Neuronal stem cell (in vitro differentiated cells): ENCODE results near the gene MRAS.

ENCODE experiments used
- DNase-seq: peaks from one replicate; pipeline ENCODE4 v3.0.0-alpha.2; 2013; ENCODE audit warnings: low spot score
- H2AFZ ChIP-seq: one replicate; pipeline ENCODE4 v1.6.1; 2013; ENCODE audit warnings: mild to moderate bottlenecking, low read length, inconsistent platforms
- H2AK5ac ChIP-seq: 2 replicates; pipeline ENCODE4 v1.6.1; 2013; ENCODE audit warnings: low read depth, mild to moderate bottlenecking, inconsistent platforms, low read length, moderate library complexity, mixed read lengths
- H2BK120ac ChIP-seq: 2 replicates; pipeline ENCODE4 v1.6.1; 2013; ENCODE audit warnings: low read depth, mild to moderate bottlenecking, inconsistent platforms, low read length, moderate library complexity, mixed read lengths
- H2BK12ac ChIP-seq: one replicate; pipeline ENCODE4 v1.6.1; 2013; ENCODE audit warnings: low read length, inconsistent platforms
- H2BK15ac ChIP-seq: 2 replicates; pipeline ENCODE4 v1.6.1; 2013; ENCODE audit warnings: mild to moderate bottlenecking, low read length, inconsistent platforms, mixed read lengths
- H2BK5ac ChIP-seq: one replicate; pipeline ENCODE4 v1.6.1; 2013; ENCODE audit warnings: inconsistent platforms, mild to moderate bottlenecking, low read length, moderate library complexity
- H3K14ac ChIP-seq: one replicate; pipeline ENCODE4 v1.6.1; 2013; ENCODE audit warnings: low read length, inconsistent platforms
- H3K18ac ChIP-seq: 2 replicates; pipeline ENCODE4 v1.6.1; 2013; ENCODE audit warnings: low read length, inconsistent platforms
- H3K23ac ChIP-seq: 2 replicates; pipeline ENCODE4 v1.6.1; 2013; ENCODE audit warnings: low read depth, mild to moderate bottlenecking, mixed read lengths, low read length, inconsistent platforms; ENCODE audit not compliant: poor library complexity
- H3K27ac ChIP-seq: replicated peaks from 3 replicates; pipeline ENCODE4 v1.5.1; 2013; ENCODE audit warnings: low read length, inconsistent platforms
- H3K27me3 ChIP-seq, 3 experiments: 2 replicates each; pipeline ENCODE4 v1.6.1; 2013; ENCODE audit warnings: low read length in 3 of 3, mild to moderate bottlenecking in 2 of 3, inconsistent platforms in 1 of 3, low read depth in 1 of 3, mixed read lengths in 1 of 3, moderate library complexity in 1 of 3; ENCODE audit not compliant: control insufficient read depth in 3 of 3, insufficient read depth in 3 of 3
- H3K36me3 ChIP-seq, 2 donors: replicated peaks in 1 of 2; 2 replicates each; pipeline ENCODE4 v1.6.1; 2013; ENCODE audit warnings: low read length in 2 of 2; ENCODE audit not compliant: control insufficient read depth in 2 of 2, insufficient read depth in 2 of 2
- H3K4ac ChIP-seq: 2 replicates; pipeline ENCODE4 v1.6.1; 2013; ENCODE audit warnings: inconsistent platforms, mild to moderate bottlenecking, low read length, moderate library complexity
- H3K4me1 ChIP-seq, 2 donors: 1 replicate in 1 of 2; 2 replicates in 1 of 2; pipeline ENCODE4 v1.6.1; 2013; ENCODE audit warnings: low read length in 2 of 2, low read depth in 1 of 2; ENCODE audit not compliant: control insufficient read depth in 2 of 2, insufficient read depth in 1 of 2
- H3K4me2 ChIP-seq: one replicate; pipeline ENCODE4 v1.6.1; 2013; ENCODE audit warnings: mild to moderate bottlenecking, low read length, inconsistent platforms; ENCODE audit not compliant: insufficient read depth, poor library complexity, severe bottlenecking
- H3K4me3 ChIP-seq, 2 donors: 2 replicates each; pipeline ENCODE4 v1.5.1; 2013; ENCODE audit warnings: low read length in 2 of 2, mild to moderate bottlenecking in 2 of 2, inconsistent platforms in 1 of 2, moderate library complexity in 1 of 2
- H3K79me1 ChIP-seq: one replicate; pipeline ENCODE4 v1.6.1; 2013; ENCODE audit warnings: low read depth, mild to moderate bottlenecking, inconsistent platforms, low read length, moderate library complexity
- H3K9ac ChIP-seq: one replicate; pipeline ENCODE4 v1.6.1; 2013; ENCODE audit warnings: mild to moderate bottlenecking, low read depth, low read length, inconsistent platforms; ENCODE audit not compliant: poor library complexity
- H3K9me3 ChIP-seq, 2 donors: replicated peaks in 1 of 2; 2 replicates each; pipeline versions ENCODE3 to v1.6.1; 2013; ENCODE audit warnings: low read length in 2 of 2, mild to moderate bottlenecking in 2 of 2, inconsistent platforms in 1 of 2, low read depth in 1 of 2, mixed read lengths in 1 of 2, moderate library complexity in 1 of 2; ENCODE audit not compliant: control insufficient read depth in 2 of 2, insufficient read depth in 1 of 2
- H4K8ac ChIP-seq: one replicate; pipeline ENCODE4 v1.6.1; 2013; ENCODE audit warnings: low read depth, mild to moderate bottlenecking, inconsistent platforms, low read length, moderate library complexity
- H4K91ac ChIP-seq: one replicate; pipeline ENCODE4 v1.6.1; 2013; ENCODE audit warnings: low read length, low read depth, mild to moderate bottlenecking, inconsistent platforms; ENCODE audit not compliant: poor library complexity
- WGBS, 2 donors: extraction: QIAGEN DNeasy Blood & Tissue Kit; methylation state at CpG; one replicate each; pipeline ENCODE4 v1.1.7; 2013; ENCODE audit warnings: missing lambda C conversion rate in 2 of 2, mixed read lengths in 1 of 2; ENCODE audit not compliant: insufficient read length in 2 of 2, insufficient replicate concordance in 1 of 2; ENCODE audit errors: extremely low coverage in 2 of 2; 5-methylcytosine and 5-hydroxymethylcytosine counted together

Gene MRAS

GRCh38 chr3:138417559-138417982 is 69.2 kb downstream of the MRAS start:
- H3K79me1 ChIP-seq, result no peaks in the 10 kb centered on the region
- WGBS, 2 donors, result no CpG with 5 or more reads among the region's 7 CpGs
- no peak overlapping the region for H2BK120ac ChIP-seq
- no peaks in the 10 kb centered on the region for H3K36me3 ChIP-seq
- peak overlapping the region; percentile 55 for H2AFZ ChIP-seq
- H3K27me3 ChIP-seq, result peaks cover 0 to 9% (median 0%) of the 10 kb centered on the region in 3 experiments
- H3K27ac ChIP-seq, result no peak overlapping the region
- no peak overlapping the region for H3K14ac ChIP-seq
- no peak overlapping the region for H4K8ac ChIP-seq
- H3K4me2 ChIP-seq, result no peak overlapping the region
- H3K4me3 ChIP-seq, result no peak overlapping the region
- H3K23ac ChIP-seq, result no peak overlapping the region
- no peak overlapping the region for H3K4ac ChIP-seq
- H2BK5ac ChIP-seq, result no peak overlapping the region
- H2BK15ac ChIP-seq, result no peak overlapping the region
- H3K4me1 ChIP-seq, result no peaks in the 10 kb centered on the region
- no peak overlapping the region for H4K91ac ChIP-seq
- H3K9ac ChIP-seq, result no peak overlapping the region
- H3K9me3 ChIP-seq, result no peaks in the 10 kb centered on the region
- DNase-seq, result peak; percentile 65
- no peak overlapping the region for H2AK5ac ChIP-seq
- no peak overlapping the region for H3K18ac ChIP-seq
- no peak overlapping the region for H2BK12ac ChIP-seq

GRCh38 chr3:138418601-138419206 is 70.3 kb downstream of the MRAS start:
- H3K9me3 ChIP-seq, result no peaks in the 10 kb centered on the region
- no peak overlapping the region for H3K4ac ChIP-seq
- DNase-seq, result no peak
- no peak overlapping the region for H3K23ac ChIP-seq
- no peak overlapping the region for H2BK15ac ChIP-seq
- no peak overlapping the region for H2BK12ac ChIP-seq
- no peak overlapping the region for H4K91ac ChIP-seq
- H3K18ac ChIP-seq, result no peak overlapping the region
- no peak overlapping the region for H2BK5ac ChIP-seq
- H2AK5ac ChIP-seq, result no peak overlapping the region
- peaks cover 0 to 5% (median 0%) of the 10 kb centered on the region in 3 experiments for H3K27me3 ChIP-seq
- WGBS, 2 donors, result no CpG with 5 or more reads among the region's 5 CpGs
- no peak overlapping the region for H4K8ac ChIP-seq
- no peak overlapping the region for H3K4me2 ChIP-seq
- H3K79me1 ChIP-seq, result no peaks in the 10 kb centered on the region
- no peak overlapping the region for H2BK120ac ChIP-seq
- no peak overlapping the region for H2AFZ ChIP-seq
- no peak overlapping the region for H3K4me3 ChIP-seq
- H3K27ac ChIP-seq, result no peak overlapping the region
- no peak overlapping the region for H3K9ac ChIP-seq
- H3K36me3 ChIP-seq, result no peaks in the 10 kb centered on the region
- no peak overlapping the region for H3K14ac ChIP-seq
- H3K4me1 ChIP-seq, result no peaks in the 10 kb centered on the region

- DNase-seq, result no peak
- Histone ChIP-seq H3K27me3 (peaks cover 0 to 5% (median 0%) of the 10 kb centered on the region in 3 experiments), H3K27ac (no peak overlapping the region), H2BK15ac (no peak overlapping the region), H2BK5ac (no peak overlapping the region), H3K4me3 (no peak overlapping the region), H2BK120ac (no peak overlapping the region), H3K79me1 (no peaks in the 10 kb centered on the region), H4K91ac (no peak overlapping the region), H2AFZ (no peak overlapping the region), H3K9ac (no peak overlapping the region), H3K23ac (no peak overlapping the region), H3K18ac (no peak overlapping the region), H3K4me1 (no peaks in the 10 kb centered on the region), H3K9me3 (no peaks in the 10 kb centered on the region), H2BK12ac (no peak overlapping the region), H3K4me2 (no peak overlapping the region), H3K14ac (no peak overlapping the region), H2AK5ac (no peak overlapping the region), H3K4ac (no peak overlapping the region), H3K36me3 (no peaks in the 10 kb centered on the region), H4K8ac (no peak overlapping the region)
- WGBS, 2 donors, result no CpG with 5 or more reads among the region's 1 CpG
These were observed 74.9 kb downstream of the MRAS start for GRCh38 chr3:138423316-138423715.

GRCh38 chr3:138424323-138424722 is 75.9 kb downstream of the MRAS start:
- no peak overlapping the region for H3K14ac ChIP-seq
- no peak overlapping the region for H4K8ac ChIP-seq
- H2AK5ac ChIP-seq, result no peak overlapping the region
- no peaks in the 10 kb centered on the region for H3K9me3 ChIP-seq
- H3K23ac ChIP-seq, result no peak overlapping the region
- H3K79me1 ChIP-seq, result no peaks in the 10 kb centered on the region
- H3K36me3 ChIP-seq, result no peaks in the 10 kb centered on the region
- H2AFZ ChIP-seq, result no peak overlapping the region
- no peak overlapping the region for H3K27ac ChIP-seq
- H3K9ac ChIP-seq, result no peak overlapping the region
- H3K18ac ChIP-seq, result no peak overlapping the region
- peaks cover 0 to 5% (median 0%) of the 10 kb centered on the region in 3 experiments for H3K27me3 ChIP-seq
- H4K91ac ChIP-seq, result no peak overlapping the region
- H3K4me2 ChIP-seq, result no peak overlapping the region
- H3K4ac ChIP-seq, result no peak overlapping the region
- H2BK12ac ChIP-seq, result no peak overlapping the region
- H2BK5ac ChIP-seq, result no peak overlapping the region
- DNase-seq, result no peak
- no peak overlapping the region for H3K4me3 ChIP-seq
- WGBS, 2 donors, result no CpG with 5 or more reads among the region's 2 CpGs
- H2BK15ac ChIP-seq, result no peak overlapping the region
- no peaks in the 10 kb centered on the region for H3K4me1 ChIP-seq
- H2BK120ac ChIP-seq, result no peak overlapping the region
